Germinal center (tissue), 1 donor: ENCODE results near the gene SPATA2.
"Not testable (repeated sequence)": the region's sequence is repeated elsewhere in the genome, so short reads cannot be mapped to it uniquely, and the experiment has no call there.

ENCODE experiments used
- DNase-seq: peaks from one replicate; pipeline ENCODE4 v3.0.0; 2012; ENCODE audit warnings: mixed read lengths, low spot score

Gene SPATA2

DNA sequence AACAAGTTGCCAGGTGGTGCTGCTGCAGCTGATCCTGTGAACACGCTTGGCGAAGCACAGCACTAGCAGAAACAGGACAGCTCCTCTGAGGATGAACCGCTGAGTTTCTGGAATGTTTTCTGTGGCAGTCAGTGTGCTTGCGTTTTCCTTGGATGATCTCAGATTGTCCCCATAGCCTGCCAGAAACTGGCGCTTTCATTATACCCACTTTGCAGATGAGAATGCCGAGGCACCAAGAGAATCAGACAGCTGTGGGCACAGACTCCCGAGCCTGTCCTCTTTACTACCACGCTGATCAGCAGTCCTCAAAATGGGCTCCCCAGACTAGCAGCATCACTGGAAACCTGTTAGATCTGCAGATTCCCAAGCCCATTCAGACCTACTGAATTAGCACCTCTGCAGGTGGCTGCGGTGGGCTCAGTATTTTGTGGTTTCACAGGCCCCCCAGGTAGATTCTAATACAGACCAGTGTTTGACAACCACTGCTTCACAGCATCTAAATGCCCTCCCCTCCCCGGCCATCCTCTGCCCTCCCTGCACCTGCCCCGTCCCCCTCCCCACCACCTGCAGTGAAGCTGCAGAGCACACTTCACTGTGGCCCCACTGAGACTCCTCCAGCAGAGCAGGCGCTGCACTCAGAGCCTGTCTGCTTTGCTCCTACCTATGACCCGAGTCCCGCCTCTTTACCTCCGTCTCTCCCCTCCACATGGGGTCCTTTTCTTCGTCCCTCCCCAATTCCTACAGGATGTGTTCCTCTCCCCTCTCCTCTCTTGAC is 29.6 kb downstream of the SPATA2 start:
- no peak for DNase-seq

DNA sequence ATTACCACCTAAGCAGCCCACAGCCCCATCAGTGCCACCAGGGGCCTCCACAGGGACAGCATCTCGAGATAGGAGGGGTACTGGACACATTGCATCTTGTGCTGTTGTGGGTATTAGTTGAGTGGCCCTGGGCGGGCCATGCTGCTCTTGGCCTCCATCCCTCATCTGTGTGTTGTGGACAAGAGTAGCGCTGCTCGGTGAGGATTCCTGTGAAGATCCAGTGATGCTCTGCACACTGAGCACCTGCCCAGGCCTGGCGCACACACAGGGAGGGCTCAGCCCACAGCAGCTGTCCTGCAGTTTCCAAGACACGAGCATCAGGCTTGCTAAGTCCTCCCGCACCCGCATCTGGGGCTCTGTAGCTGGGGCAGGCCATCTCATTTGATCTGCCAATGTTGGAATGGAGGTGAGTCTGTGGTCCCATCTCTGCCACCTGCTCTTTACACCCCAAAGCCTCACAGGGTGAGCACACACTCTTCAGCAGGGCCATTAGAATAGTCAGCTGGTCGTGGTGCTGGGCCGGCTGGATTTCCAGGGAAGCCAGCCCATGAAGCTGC is 32.0 kb downstream of the SPATA2 start:
- no peak for DNase-seq

DNA sequence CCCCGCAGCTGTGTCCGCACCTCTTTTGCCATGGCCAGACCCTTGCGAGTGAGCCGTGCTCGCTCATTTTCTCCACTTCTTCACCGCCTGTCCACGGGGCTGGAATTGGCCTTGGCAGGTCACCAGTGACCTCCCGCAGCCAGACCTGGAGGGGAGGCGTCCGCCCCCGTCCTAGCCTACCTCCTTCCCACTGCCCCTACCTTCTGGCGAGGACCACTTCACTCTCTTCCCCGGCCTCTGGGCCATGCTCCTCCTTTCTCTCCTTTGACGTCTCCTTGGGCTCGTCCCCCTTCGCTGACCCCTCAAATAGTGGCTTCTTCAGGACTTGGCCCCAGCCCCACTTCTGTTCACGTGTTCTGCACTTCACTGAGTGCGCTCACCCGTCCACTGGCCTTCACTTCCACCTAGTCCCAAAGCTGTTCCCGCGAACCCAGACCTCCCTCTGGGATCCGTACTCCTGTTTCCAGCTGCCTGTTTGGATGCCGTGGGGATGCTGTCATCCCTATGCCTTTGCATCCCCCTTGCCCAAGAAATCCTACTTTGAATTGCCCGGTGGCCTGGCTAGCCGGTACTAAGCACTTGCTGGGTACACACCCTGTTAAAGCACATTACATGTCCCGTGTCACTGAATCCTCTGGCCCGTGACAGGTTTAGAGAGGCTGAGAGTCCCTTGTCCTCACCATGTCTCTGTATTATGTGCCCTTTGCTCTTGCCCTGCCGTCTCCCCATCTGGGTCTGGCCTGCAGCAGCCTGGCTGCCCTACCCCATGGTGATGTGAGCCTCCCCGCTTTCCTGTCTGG is 33.0 kb downstream of the SPATA2 start:
- DNase-seq = no peak

DNA sequence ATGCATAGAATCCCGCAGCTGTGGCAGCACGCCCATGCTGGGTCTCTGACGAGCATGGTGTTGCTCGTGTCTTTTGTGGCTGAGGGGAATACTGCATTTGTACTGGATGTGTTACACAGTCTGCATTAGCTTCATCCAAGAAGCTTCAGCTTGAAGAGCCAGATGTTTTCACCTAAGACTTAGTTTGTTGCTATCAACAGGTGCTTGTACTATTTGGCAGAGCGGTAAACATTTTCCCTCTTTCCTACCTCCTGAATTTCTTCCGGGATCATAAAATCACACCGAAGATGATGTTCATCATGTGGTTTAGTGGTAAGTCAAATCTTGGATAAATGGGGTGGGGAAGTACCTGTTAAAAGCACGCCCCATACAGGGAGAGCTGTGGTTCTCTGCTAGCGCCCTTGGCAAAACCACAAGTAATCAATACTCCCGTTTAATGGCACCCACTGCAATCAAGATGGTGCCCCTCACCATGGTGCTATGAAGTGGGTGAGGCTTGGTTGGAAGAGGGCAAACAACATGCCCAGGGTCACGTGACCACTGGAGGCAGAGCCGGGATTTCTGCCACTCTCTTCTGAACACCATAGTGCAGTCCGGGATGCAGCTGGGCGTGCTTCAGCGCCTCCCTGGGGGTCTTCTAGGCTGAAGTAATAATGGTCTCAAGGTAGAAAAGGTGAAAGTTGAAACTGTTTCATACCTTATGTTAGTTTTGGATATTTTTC is 34.4 kb downstream of the SPATA2 start:
- DNase-seq = no peak

DNA sequence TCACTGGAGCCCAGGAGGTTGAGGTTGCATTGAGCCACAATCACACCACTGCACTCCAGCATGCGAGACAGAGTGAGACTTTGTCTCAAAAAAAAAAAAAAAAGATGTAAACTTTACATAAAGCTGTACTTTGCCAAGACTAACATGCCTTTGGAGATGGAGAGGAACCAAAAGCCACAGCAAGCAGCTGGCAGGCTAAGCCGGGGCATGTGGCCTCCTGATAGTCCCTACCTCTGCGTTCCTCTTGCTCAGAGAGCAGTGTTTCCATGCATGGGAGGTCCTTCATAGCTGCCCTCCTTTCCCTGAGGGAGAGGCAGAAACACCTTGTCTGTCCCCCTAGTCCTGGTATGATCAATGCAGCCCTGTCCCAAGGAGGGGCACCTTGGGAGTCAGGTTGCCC is 35.2 kb downstream of the SPATA2 start:
- no peak for DNase-seq

DNA sequence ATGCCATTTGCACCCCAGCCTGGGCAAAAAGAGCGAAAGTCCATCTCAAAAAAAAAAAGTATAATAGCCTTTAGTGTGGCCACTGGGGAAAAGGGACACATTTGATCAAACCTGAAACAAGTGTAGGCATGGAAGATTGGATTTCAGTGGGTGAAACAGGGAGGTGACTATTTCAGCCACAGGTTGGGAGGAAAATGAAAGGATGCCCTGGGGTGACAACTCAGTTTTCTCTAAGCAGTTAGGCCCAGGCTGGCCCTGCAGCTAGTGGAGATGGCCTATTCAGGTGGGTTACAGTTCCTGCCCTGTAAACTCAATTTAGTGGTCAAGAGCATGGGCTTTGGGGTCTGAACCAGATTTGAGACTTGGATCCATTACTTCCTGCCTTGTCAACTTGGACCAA is 36.4 kb downstream of the SPATA2 start:
- no peak for DNase-seq

DNA sequence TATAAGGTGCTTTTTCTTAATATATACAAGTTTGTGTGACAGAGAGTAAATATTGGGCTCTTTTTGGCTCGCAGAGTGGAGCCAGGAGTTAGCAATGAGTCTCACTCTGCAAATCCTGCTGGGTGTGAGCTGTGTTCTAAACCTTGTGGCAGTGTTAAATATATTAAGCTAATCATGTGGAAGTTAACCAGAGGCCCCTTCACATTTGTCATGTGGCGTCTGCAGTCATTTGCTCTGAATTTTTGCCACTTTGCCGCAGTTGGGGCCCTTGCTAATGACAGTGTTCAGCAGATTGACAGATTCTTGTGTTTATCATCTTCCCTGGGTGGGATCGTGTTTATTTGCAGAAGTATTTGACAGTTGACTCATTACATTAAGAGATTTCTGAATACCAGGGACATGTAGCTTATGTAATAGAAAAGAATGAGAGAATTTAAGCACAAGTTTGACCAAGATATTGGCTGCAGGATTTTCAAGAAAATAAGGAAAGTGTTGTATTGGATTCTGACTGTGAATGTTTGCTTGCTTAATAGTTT is 37.9 kb downstream of the SPATA2 start:
- no peak for DNase-seq

DNA sequence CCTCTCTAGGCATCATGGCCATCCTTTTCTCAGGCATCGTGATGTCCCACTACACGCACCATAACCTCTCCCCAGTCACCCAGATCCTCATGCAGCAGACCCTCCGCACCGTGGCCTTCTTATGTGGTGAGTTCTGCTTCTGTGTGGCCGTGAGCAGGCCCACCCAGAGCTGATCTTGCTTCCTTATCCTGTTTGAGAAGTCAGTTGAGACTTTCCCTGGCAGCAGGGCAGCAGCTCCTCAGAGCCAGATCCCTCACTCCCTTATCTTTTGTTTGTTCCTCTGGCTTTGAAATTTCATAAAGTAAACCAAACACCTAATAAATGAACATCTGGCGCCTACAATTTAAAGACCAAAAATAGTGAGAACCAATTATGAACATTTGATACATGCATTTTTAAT is 40.6 kb downstream of the SPATA2 start:
- DNase-seq = no peak

DNA sequence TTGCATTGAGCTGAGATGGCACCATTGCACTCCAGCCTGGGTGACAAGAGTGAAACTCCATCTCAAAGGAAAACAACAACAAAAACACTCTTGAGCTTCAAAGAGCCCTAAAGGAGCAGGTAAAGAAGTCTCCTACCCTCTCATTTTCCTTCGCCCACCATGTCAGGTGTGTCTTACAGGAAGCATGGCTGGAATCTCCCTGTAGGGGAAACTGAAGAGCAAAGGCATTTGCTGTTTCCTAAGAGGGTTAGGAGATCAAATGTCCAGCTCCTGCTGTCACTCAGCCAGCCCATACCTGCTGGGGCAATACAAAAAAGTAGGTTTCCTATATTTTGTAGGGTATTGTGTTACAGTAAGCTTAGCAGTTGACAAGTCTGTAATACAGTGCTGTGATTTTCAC is 43.3 kb downstream of the SPATA2 start:
- DNase-seq = no peak

DNA sequence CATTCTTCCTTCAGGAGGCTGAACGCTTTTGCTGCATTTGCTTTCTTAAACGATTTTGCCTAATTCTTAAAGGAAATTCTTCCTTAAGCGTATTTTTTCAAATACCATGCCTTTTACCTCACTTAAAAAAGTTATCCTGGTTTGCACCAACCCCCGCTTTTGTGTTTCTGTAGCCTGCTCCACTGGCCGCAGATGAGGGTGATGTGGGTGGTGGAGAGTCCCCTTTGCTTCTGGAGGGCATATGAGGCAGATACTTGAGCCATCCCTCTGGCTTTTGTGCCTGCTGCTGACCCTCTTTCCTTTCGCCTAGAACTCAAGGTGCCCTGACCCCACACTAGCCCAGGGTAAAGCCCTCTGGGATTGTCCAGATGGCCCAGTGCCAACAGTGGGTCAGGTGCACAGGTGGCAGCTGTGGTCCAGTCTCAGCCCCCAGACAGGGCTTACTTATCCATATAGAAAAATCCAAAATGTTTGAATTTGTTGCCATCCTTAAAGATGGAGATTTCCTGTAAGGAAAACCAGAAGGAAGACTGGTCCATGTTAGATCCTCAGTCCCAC is 43.9 kb downstream of the SPATA2 start:
- no peak for DNase-seq

DNA sequence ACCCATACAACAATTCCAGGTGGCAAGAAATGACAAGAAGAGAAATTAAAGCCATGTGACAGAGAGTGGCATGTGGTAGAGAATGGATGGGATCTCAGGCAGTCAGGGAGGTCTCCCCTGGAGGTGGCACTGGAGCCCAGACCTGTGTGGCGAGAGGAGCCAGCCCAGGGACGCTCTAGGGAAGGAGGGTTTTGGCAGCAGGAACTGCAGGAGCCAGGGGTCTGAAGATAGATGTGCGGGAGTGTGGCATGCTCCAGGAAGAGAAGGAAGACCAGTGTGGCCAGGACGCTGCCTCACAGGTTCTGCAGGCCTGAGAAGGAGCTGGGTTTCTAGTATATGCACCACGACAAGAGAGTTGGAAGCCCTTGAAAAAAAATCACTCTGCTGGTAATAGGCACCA is 45.1 kb downstream of the SPATA2 start:
- no peak for DNase-seq

DNA sequence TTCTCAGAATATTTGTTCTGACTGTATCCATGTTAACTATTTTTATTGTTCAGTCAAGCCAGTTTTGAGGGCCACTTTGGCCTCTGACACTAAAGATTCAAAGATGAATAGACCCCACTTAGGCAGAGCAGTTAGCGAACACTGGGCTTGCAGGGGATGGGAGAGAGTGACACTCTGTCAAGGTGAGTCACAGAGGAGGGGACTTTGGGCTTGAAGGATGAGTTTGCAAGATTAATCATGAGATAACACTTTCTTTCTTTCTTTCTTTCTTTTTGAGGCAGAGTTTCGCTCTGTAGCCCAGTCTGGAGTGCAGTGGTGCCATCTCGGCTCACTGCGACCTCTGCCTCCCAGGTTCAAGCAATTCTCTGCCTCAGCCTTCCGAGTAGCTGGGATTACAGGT is 46.4 kb downstream of the SPATA2 start:
- no peak for DNase-seq

DNA sequence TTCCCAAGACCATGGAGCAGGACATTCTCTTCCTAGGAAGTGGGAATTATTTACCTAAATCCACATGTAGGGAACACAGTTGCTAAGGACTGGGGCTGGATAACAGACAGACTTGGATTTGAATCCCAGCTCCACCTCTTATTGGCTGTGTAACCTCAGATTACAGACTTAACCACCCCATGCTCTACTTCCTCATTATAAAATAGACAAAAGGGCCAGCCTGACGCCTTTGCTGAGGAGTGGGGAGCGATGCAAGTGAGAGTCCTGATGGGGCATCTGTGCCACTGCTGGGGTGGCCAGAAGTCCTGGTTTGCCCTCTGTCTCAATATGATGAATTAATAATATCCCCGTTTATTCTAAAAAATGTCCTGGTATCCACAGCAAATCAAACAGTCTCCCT is 46.8 kb downstream of the SPATA2 start:
- DNase-seq = no peak

DNA sequence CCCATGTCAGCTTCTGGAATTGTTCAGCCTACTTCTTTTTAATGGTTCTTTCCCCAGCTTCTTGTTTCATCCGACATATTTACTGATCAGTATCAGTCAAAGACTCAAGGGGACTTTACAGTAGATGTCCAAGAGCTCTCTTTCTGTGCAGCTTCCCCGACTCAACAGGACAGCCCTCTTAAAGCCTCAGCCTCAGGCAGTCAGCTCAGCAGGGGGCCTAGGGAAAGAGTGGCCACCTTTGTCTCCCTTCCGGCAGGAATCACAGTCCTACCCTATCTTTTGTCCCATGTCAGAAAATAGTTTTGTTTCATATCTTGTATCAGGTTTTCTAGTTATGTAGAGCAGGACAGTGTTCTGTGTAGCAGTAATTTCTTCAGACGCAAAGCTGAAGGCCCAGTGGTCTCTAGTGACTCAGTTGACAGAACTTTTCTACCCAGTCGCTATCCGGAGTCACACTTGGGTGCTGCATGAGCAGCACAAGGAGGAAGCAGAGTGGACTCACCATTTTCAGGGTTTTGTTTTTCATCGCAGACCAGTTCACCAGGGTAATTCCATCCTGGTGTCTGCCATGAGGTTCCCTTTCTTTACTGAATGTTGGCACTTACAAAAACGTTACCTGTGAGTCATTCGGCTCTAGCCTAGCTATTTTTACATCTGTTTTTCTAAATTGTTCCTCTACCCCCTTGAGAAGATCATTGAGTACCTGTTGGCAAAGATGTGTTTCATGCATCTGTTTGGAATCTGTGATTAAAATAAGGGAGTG is 47.7 kb downstream of the SPATA2 start:
- no peak for DNase-seq

DNA sequence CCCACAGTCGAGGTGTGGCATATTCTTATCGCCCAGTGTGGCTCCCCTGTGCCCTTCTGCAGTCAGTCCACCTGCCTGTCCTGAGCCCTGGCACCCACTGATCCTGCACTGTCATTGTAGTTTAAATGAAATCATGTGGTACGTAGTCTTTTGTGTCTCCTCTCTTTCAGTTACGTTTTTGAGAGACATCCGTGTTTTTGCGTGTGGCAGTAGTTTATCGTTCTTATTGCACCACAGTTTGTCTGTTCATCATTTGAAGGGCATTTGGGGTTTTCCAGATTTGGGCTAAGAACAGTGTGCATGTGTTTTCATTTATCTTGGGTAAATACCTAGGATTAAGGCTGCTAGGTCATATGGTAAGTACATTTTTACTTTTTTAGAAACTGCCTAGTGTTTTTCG is 49.3 kb downstream of the SPATA2 start:
- DNase-seq = no peak

DNA sequence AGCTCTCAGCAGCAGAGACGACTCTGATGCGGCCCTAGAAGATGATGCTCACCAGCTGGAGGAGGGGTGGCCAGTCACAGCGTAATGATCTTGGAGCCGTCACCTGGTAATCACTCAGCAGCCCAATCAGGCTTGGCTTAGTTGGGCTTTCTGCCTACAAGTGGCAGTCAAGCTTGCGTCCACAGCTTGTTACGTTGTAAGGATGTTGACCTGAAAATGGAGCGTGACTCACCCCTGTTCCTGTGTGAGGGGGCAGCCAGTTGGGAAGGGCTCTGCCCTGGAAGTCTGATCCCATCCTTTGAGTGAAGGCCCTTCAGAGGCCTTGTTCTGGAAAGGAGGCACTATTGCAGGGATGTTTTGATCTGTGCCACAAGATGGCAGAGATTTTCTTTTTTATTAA is 49.8 kb downstream of the SPATA2 start:
- no peak for DNase-seq

DNA sequence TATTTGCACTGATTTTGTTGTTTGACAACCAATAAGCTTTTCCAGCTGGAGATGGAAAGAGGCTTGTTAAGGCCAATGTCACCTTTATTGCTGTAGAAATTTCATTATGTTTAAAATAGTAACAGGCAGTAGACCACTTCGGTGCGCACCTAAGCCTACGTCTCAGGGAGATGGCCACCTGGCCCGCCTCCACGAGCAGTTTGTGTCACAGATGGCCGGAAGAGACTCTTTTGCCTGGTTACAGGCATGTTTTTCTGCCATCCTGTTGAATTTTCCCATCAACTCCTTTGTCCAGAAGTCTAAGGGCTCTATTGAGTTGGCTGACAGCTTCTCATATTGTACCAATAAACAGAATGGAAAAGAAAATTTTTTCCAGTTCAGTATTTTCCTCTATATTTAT is 51.7 kb downstream of the SPATA2 start:
- DNase-seq = no peak

DNA sequence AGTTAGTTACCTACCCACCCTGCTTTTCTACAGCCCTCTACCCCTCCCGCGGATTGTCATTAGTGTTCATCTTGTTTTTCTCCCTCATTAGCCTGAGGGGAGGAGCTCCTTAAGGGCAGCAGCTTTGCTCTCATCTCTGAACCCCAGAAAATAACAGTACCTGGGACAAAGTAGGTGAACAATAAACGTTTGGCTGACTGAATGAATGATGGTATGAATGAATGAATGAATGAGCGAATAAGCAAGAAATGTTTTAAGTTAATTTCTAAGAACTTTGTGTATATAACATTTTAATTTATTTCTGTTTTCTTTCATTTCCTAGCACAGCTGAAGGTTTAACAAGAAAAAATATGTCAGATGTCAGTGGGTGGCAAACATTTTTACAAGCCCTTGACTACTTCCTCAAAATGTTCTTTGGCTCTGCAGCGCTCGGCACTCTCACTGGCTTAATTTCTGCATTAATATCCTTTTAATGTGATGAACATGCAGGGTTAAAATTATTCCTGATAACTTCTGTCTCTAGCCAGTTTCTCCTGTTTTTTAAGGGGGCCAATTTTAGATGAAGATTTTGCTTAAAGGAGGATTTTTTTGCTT is 52.6 kb downstream of the SPATA2 start:
- no peak for DNase-seq

DNA sequence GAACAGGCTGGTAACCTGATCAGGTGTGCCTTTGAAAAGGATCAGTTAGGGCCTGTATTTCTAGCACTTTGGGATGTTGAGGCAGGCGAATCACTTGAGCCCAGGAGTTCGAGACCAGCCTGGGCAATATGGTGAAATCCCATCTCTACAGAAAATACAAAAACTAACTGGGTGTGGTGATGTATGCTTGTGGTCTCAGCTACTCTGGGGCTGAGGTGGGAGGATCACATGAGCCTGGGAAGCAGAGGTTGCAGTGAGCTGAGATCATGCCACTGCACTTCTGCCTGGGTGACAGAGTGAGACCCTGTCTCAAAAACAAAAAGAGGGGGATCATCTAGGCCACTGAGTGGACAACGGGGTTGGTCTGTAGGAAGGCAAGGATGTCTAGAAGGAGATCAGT is 54.1 kb downstream of the SPATA2 start:
- DNase-seq = not testable (repeated sequence)

DNA sequence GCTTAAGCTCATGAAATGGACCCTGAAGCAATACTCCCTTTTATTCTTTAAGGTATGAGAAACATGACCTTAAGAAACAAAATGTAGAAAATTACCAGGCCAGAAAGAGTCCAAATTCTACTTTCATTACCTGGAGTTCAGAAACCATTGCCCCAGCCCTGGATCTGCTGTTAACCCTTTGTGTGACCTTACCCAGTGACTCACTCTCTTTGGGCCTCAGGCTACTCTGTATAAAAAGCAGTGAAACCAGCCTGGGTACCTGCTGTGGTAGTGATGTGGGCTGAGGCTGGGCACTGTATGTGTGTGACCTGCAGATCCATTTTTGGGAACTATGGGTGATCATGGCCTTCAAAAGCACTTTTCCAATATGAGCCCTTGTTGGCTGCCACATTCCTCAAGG is 55.5 kb downstream of the SPATA2 start:
- no peak for DNase-seq

DNA sequence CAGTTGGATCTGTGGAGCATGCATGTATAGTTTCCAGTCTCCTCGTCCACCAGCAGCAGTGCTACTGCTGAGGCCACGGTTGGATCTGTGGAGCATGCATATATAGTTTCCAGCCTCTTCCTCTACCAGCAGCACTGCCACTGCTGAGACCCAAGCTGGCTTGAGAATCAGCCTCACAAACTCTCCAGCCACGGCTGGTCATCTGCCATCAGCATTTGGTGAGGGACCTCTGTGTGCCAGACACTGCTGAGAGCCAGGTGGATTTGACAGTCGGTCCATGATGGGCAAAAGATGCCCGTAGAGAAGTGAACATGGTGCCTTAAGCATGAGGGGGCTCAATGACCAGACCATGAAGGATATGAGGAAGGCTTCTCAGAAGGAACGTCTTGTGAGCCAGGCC is 56.3 kb downstream of the SPATA2 start:
- no peak for DNase-seq
